ENCODE measurements around the gene RASGRP4.

GRCh38 chr19:38441657-38442348 lies 15.8 kb upstream of the RASGRP4 start:
- TF ChIP-seq ZFP30 (CRISPR knock-in tag; IDR thresholded peaks at IDR 0.05) (no peak), ISL1 (CRISPR knock-in tag; IDR thresholded peaks at IDR 0.05) (no peak), PPARA (CRISPR knock-in tag; IDR thresholded peaks at IDR 0.05; ENCODE audit: borderline replicate concordance) (no peak), ZC3H10 (CRISPR knock-in tag; IDR thresholded peaks at IDR 0.05) (no peak), GLIS3 (CRISPR knock-in tag; IDR thresholded peaks at IDR 0.05) (no peak), ESRRG (CRISPR knock-in tag; IDR thresholded peaks at IDR 0.05) (no peak), ZNF8 (CRISPR knock-in tag; IDR thresholded peaks at IDR 0.05) (no peak), ZFP3 (CRISPR knock-in tag; IDR thresholded peaks at IDR 0.05) (no peak)
- TF ChIP-seq, protein P1, sequence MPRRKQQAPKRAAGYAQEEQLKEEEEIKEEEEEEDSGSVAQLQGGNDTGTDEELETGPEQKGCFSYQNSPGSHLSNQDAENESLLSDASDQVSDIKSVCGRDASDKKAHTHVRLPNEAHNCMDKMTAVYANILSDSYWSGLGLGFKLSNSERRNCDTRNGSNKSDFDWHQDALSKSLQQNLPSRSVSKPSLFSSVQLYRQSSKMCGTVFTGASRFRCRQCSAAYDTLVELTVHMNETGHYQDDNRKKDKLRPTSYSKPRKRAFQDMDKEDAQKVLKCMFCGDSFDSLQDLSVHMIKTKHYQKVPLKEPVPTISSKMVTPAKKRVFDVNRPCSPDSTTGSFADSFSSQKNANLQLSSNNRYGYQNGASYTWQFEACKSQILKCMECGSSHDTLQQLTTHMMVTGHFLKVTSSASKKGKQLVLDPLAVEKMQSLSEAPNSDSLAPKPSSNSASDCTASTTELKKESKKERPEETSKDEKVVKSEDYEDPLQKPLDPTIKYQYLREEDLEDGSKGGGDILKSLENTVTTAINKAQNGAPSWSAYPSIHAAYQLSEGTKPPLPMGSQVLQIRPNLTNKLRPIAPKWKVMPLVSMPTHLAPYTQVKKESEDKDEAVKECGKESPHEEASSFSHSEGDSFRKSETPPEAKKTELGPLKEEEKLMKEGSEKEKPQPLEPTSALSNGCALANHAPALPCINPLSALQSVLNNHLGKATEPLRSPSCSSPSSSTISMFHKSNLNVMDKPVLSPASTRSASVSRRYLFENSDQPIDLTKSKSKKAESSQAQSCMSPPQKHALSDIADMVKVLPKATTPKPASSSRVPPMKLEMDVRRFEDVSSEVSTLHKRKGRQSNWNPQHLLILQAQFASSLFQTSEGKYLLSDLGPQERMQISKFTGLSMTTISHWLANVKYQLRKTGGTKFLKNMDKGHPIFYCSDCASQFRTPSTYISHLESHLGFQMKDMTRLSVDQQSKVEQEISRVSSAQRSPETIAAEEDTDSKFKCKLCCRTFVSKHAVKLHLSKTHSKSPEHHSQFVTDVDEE (CRISPR knock-in tag; IDR thresholded peaks at IDR 0.05), result no peak
- TF ChIP-seq, protein P2, sequence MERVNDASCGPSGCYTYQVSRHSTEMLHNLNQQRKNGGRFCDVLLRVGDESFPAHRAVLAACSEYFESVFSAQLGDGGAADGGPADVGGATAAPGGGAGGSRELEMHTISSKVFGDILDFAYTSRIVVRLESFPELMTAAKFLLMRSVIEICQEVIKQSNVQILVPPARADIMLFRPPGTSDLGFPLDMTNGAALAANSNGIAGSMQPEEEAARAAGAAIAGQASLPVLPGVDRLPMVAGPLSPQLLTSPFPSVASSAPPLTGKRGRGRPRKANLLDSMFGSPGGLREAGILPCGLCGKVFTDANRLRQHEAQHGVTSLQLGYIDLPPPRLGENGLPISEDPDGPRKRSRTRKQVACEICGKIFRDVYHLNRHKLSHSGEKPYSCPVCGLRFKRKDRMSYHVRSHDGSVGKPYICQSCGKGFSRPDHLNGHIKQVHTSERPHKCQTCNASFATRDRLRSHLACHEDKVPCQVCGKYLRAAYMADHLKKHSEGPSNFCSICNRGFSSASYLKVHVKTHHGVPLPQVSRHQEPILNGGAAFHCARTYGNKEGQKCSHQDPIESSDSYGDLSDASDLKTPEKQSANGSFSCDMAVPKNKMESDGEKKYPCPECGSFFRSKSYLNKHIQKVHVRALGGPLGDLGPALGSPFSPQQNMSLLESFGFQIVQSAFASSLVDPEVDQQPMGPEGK (CRISPR knock-in tag; IDR thresholded peaks at IDR 0.05; ENCODE audit: borderline replicate concordance), result no peak
